ENCODE data around the gene BNIP5. TPM values are rescaled to one million over a fixed set of nuclear protein-coding genes. Genes with fewer than 3 reads are reported as not detected.

The BNIP5 gene
- total RNA-seq, 1 donor from 2014 or later = 0.10 TPM

DNA sequence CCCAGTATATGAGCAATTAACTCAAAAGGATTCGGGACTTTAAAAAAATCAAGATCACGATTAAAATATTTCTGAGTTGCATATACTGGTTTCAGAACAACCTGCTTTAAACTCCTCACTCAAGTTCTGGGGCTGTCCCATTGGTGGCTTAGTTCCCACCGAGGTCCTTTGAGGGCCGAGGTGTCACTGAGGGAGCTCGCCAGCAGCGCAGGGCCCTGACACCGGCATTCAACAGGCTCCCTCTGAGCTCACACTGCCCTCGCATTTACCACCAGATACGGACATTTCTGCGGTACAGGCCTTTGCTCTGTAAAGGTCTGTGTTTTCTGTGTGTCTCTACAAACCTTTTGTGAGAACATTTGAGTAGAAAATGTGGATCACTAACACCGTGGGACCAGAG is 24.4 kb upstream of the BNIP5 start:
- H3K27me3 Mint-ChIP-seq = no peaks in the 10 kb centered on the region
- H3K4me3 Mint-ChIP-seq (ENCODE audit: low read depth) = no peak overlapping the region
- no peaks in the 10 kb centered on the region for H3K36me3 Mint-ChIP-seq (ENCODE audit: insufficient read depth)
- no peaks in the 10 kb centered on the region for H3K4me1 Mint-ChIP-seq (ENCODE audit: low read depth)
- H3K9me3 Mint-ChIP-seq (ENCODE audit: low read depth) = no peaks in the 10 kb centered on the region
- no peak for DNase-seq (ENCODE audit: low spot score, unreplicated experiment)
- no peak for TF ChIP-seq CTCF (IDR thresholded peaks at IDR 0.05; ENCODE audit: unreplicated experiment)
- no peak overlapping the region for H3K27ac Mint-ChIP-seq

DNA sequence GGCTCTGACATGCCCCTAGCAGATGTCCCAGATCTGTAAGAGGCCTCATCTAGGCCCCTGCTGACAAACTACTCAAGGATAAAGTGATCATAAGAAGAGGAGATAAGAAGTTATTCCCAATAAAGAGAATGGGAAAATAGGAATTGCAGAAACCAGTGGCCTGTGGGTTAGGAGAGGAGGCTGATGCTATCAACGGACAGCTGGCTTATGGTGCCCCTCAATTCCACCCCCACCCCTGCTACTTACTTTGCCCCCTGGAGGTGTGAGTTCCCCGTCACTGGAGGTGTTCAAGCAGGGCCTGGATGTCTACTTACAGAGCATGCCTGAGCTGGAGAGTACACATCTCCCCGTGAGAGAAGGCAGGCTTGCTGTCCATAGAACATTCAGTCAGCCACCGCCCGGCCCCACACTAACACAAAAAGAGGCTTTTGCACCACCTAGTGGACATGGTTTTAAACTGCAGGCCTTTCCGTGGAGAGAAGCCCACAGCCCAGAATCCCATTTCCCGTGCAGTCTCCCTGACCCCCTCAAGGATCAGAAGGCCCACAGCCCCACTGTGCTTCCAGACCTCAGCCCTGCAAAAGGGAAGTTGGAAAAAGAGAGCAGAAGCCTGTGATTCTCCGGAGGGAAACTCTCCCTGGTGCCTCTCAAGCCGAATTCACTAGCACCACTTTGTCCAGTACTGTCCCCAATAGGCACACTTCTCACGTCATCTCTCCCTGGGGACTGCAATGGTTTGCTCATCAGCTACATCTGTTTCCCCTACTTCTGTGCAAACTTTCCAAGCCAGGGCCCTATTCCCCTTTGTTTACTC is 23.8 kb upstream of the BNIP5 start:
- no peaks in the 10 kb centered on the region for H3K27me3 Mint-ChIP-seq

DNA sequence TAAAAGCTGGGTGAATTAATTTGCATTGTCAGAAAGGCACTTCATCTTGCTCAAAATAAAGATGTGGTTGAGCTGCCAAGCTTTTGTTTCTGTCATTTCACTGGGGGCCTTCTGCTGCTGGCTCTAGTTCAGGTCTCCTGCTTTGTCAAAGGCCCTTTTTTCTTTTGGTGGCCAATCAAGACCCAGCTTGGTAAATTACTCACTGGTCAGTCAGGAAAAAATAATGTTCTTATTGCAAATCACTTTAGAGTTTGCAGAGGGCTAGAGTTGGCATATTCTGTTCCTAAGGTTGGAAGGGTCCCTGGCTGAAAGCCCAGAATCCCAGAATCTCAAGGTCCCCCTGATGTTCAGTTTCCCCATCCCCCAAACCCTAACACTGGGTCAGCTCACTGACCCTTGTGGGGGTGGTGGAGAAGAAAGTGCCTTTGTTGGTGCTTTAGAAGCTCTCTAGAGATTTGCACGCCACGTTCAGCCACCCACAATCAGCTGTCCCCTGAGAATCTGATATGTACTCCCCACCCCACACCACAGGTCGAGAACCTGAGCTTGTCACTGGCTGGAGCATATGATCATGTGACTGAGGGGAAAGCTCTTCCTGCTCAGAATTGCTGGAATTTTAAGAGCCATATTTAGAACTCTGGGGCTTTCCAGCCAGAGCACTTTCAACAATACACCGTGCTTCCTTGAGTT is 21.7 kb upstream of the BNIP5 start:
- Mint-ChIP-seq H3K36me3 (ENCODE audit: insufficient read depth) (no peaks in the 10 kb centered on the region), H3K4me3 (ENCODE audit: low read depth) (no peak overlapping the region), H3K27ac (no peak overlapping the region), H3K27me3 (no peaks in the 10 kb centered on the region), H3K4me1 (ENCODE audit: low read depth) (no peaks in the 10 kb centered on the region), H3K9me3 (ENCODE audit: low read depth) (peaks cover 4% of the 10 kb centered on the region)
- no peak for TF ChIP-seq CTCF (IDR thresholded peaks at IDR 0.05; ENCODE audit: unreplicated experiment)
- no peak for DNase-seq (ENCODE audit: low spot score, unreplicated experiment)

More for the DNA sequence above, 23.8 kb upstream of the BNIP5 start:
- H3K9me3 Mint-ChIP-seq (ENCODE audit: low read depth) = no peaks in the 10 kb centered on the region
- H3K4me1 Mint-ChIP-seq (ENCODE audit: low read depth) = no peaks in the 10 kb centered on the region
- no peaks in the 10 kb centered on the region for H3K36me3 Mint-ChIP-seq (ENCODE audit: insufficient read depth)
- no peak overlapping the region for H3K4me3 Mint-ChIP-seq (ENCODE audit: low read depth)
- TF ChIP-seq CTCF (IDR thresholded peaks at IDR 0.05; ENCODE audit: unreplicated experiment) = peak; percentile 79
- no peak overlapping the region for H3K27ac Mint-ChIP-seq
- DNase-seq (ENCODE audit: low spot score, unreplicated experiment) = peak; percentile 65

GRCh38 chr6:36357872-36358225 is 21.2 kb upstream of the BNIP5 start:
- Mint-ChIP-seq H3K9me3 (ENCODE audit: low read depth) (peaks cover 8% of the 10 kb centered on the region), H3K4me1 (ENCODE audit: low read depth) (no peaks in the 10 kb centered on the region), H3K27ac (no peak overlapping the region), H3K27me3 (no peaks in the 10 kb centered on the region), H3K4me3 (ENCODE audit: low read depth) (no peak overlapping the region), H3K36me3 (ENCODE audit: insufficient read depth) (no peaks in the 10 kb centered on the region)
- no peak for TF ChIP-seq CTCF (IDR thresholded peaks at IDR 0.05; ENCODE audit: unreplicated experiment)
- DNase-seq (ENCODE audit: low spot score, unreplicated experiment) = no peak

DNA sequence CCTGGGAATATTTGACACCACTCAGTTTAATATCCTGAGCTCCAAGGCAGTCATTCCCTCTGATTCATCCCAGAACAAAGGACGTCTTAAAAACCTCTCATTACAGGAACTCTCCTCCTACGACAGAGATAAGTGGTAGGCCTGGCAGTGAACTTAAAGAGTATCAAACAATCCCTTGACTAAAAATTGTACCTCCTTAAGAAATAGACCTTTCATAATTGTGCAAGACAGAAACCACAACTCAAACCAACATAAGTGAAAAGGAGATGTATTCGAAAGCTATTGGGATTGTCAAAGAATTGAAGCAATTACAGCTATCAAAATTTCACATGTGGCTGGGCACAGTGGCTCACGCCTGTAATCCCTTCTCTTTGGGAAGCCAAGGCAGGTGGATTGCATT is 19.1 kb upstream of the BNIP5 start:
- H3K9me3 Mint-ChIP-seq (ENCODE audit: low read depth) = peaks cover 9% of the 10 kb centered on the region
- no peak overlapping the region for H3K4me3 Mint-ChIP-seq (ENCODE audit: low read depth)
- no peak for DNase-seq (ENCODE audit: low spot score, unreplicated experiment)
- peaks cover 2% of the 10 kb centered on the region for H3K4me1 Mint-ChIP-seq (ENCODE audit: low read depth)
- no peak overlapping the region for H3K27ac Mint-ChIP-seq
- no peaks in the 10 kb centered on the region for H3K27me3 Mint-ChIP-seq
- TF ChIP-seq CTCF (IDR thresholded peaks at IDR 0.05; ENCODE audit: unreplicated experiment) = no peak
- H3K36me3 Mint-ChIP-seq (ENCODE audit: insufficient read depth) = no peaks in the 10 kb centered on the region

All from progenitor cell of endocrine pancreas (in vitro differentiated cells).